Upper lobe of left lung (tissue), 4 donors: ENCODE data around the gene ZBTB5.

Experiments
- EP300 ChIP-seq, 4 donors: sonication (generic); formaldehyde crosslinking; IDR thresholded peaks; one replicate each; pipeline ENCODE4 v1.5.1; 2017; ENCODE audit warnings: antibody characterized with exemption in 4 of 4, control low read depth in 2 of 4
- TF ChIP-seq, protein P1 (sequence below), 6 experiments: fragments of 450-650 bp in 4 of 6; fragments of 200-600 bp in 2 of 6; sonication (generic) in 2 of 6; IDR thresholded peaks; one replicate each; pipeline ENCODE4 v1.5.1; 2016 to 2019; ENCODE audit warnings: antibody characterized with exemption in 6 of 6

DNA sequence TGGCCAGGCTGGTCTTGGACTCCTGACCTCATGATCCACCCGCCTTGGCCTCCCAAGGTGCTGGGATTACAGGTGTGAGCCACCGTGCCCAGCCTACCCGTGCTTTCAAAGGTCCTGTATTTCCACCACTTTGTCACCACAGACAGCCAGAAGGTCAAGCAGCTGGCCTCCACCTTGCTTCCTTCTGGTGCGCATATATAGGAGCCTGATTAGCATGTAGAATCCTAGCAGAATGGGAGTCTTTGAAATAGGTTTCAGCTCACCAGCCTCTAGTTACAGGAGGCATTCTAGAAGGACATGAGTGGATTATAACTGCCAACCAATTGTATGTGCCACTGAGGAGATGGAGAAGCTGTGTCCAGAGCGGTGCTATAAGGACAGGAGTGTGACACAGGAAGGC is 39.4 kb upstream of the ZBTB5 start:
- no peak for TF ChIP-seq EP300 (IDR thresholded peaks at IDR 0.05)
- TF ChIP-seq, protein P1, sequence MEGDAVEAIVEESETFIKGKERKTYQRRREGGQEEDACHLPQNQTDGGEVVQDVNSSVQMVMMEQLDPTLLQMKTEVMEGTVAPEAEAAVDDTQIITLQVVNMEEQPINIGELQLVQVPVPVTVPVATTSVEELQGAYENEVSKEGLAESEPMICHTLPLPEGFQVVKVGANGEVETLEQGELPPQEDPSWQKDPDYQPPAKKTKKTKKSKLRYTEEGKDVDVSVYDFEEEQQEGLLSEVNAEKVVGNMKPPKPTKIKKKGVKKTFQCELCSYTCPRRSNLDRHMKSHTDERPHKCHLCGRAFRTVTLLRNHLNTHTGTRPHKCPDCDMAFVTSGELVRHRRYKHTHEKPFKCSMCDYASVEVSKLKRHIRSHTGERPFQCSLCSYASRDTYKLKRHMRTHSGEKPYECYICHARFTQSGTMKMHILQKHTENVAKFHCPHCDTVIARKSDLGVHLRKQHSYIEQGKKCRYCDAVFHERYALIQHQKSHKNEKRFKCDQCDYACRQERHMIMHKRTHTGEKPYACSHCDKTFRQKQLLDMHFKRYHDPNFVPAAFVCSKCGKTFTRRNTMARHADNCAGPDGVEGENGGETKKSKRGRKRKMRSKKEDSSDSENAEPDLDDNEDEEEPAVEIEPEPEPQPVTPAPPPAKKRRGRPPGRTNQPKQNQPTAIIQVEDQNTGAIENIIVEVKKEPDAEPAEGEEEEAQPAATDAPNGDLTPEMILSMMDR (IDR thresholded peaks at IDR 0.05): no peak
